ENCODE data around the gene ANKRD33B. TPM values are rescaled to one million over a fixed set of nuclear protein-coding genes. Genes with fewer than 3 reads are reported as not detected.

The ANKRD33B gene
- total and polyA plus RNA-seq, 2 of the 8 experiments (the other 6 are each of a cell fraction or from before 2014, with no cell fraction given), result 6.9 to 20.6 TPM

DNA sequence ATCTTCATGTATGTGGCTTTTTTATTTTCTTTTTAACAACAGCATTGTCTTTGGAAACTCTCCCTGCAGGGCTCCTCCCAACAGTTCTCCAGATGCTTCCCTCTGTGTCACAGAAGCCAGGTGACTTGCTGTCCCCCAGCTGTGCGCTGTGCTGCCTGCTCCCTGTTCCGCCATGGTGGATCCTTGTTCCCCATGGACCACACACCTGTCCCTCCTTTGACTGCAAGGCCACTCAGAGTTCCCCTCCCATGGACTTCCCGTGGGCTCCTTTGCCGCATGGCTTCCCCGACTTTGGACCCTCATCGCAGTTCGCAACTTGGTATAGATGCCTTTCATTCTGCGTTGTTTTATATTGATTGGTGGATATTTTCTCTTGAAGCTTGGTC, 18.6 kb downstream of the ANKRD33B start:
- Histone ChIP-seq H2BK20ac (ENCODE audit: low read length) (no peak overlapping the region), H3K23me2 (ENCODE audit: low read depth, low read length) (no peaks in the 10 kb centered on the region), H3K79me2 (ENCODE audit: control insufficient read depth in 1 of 2, insufficient read depth in 2 of 2, low read length in 2 of 2) (no peaks in the 10 kb centered on the region; a peak in 1 of 4 replicates), H2AK5ac (ENCODE audit: low read depth, low read length) (0 out of 2 replicates have a peak overlapping the region, but pooled peaks have one; percentile 75), H2BK120ac (replicated peaks; ENCODE audit: low read depth, low read length) (no peak overlapping the region), H3K79me1 (ENCODE audit: low read depth, low read length) (no peaks in the 10 kb centered on the region; the same call in none of the 2 replicates), H3K4me2 (ENCODE audit: insufficient read depth in 1 of 2, low read depth in 2 of 2, low read length in 2 of 2) (no peak overlapping the region), H3K4me3 (ENCODE audit: extremely low read depth in 1 of 4, insufficient read depth in 2 of 4, low read depth in 3 of 4, low read length in 4 of 4) (no peak overlapping the region), H3K18ac (ENCODE audit: extremely low read depth, low read length) (no peak overlapping the region; the same call in 1 of the 2 replicates), H2AFZ (ENCODE audit: low read length) (no peak overlapping the region), H4K5ac (ENCODE audit: insufficient read length, low read depth, low read length) (no peak overlapping the region), H3K14ac (ENCODE audit: insufficient read length) (no peak overlapping the region), H3K4ac (replicated peaks; ENCODE audit: insufficient read length, low read depth, low read length) (no peak overlapping the region), H2BK12ac (ENCODE audit: low read depth, low read length) (no peak overlapping the region), H3K27me3 (replicated peaks in 1 of 4; ENCODE audit: control insufficient read depth in 3 of 4, extremely low read depth in 1 of 4, insufficient read depth in 3 of 4, low read length in 3 of 4) (no peaks in the 10 kb centered on the region), H3K27ac (ENCODE audit: low read depth, low read length) (no peak overlapping the region), H3K56ac (replicated peaks; ENCODE audit: insufficient read length, low read depth, low read length) (no peak overlapping the region), H4K20me1 (replicated peaks in 1 of 2; ENCODE audit: control insufficient read depth in 1 of 2, insufficient read depth in 2 of 2, low read length in 2 of 2) (no peaks in the 10 kb centered on the region), H3K4me1 (replicated peaks in 1 of 4; ENCODE audit: control insufficient read depth in 3 of 4, insufficient read depth in 4 of 4, low read length in 3 of 4) (peaks cover 0 to 4% (median 2%) of the 10 kb centered on the region in 4 experiments; a peak in 5 of 7 replicates), H3K9ac (replicated peaks in 1 of 4; ENCODE audit: extremely low read depth in 1 of 4, low read depth in 3 of 4, low read length in 3 of 4) (no peak overlapping the region), H4K91ac (replicated peaks; ENCODE audit: insufficient read length, low read length) (no peak overlapping the region), H3K23ac (ENCODE audit: insufficient read length) (no peak overlapping the region), H3K9me3 (ENCODE audit: insufficient read depth in 2 of 2, low read depth in 1 of 2, low read length in 1 of 2) (no peaks in the 10 kb centered on the region), H2BK5ac (ENCODE audit: low read depth, low read length) (no peak overlapping the region), H4K8ac (ENCODE audit: extremely low read depth, insufficient read depth, low read length) (peak overlapping the region; percentile 90; the same call in 1 of the 2 replicates), H3K36me3 (ENCODE audit: control insufficient read depth in 2 of 4, insufficient read depth in 4 of 4, low read length in 3 of 4) (no peaks in the 10 kb centered on the region), H2BK15ac (ENCODE audit: low read length) (no peak overlapping the region)
- DNase-seq (ENCODE audit: low read depth in 1 of 2, low spot score in 2 of 2), result no peak
- FAIRE-seq, result no peak
- ChIA-PET CTCF (ENCODE audit: partially characterized antibody) (interaction anchor here (0.9 to 1.3 kb wide), 4 partner anchors 20 to 84 kb away, joined by 3 read pairs; no protein-coding TSS in a partner anchor), POLR2A (ENCODE audit: partially characterized antibody) (no interaction called here)
- WGBS, 2 experiments (ENCODE audit: extremely low coverage in 1 of 2, insufficient coverage in 1 of 2, insufficient read length in 1 of 2, insufficient replicate concordance in 2 of 2, low coverage in 1 of 2, low lambda C conversion rate in 2 of 2, missing lambda C conversion rate in 1 of 2), result 93% methylated on average over 8 of the region's 8 CpGs; no CpG with 5 or more reads in 1 of the 2 experiments
- TF ChIP-seq PHF8 (conservative IDR thresholded peaks at IDR 0.05; ENCODE audit: low read depth, low read length) (no peak), EP300 (IDR thresholded peaks at IDR 0.05; ENCODE audit: borderline replicate concordance in 1 of 2, low read depth in 2 of 2, low read length in 2 of 2) (no peak), HDAC6 (IDR thresholded peaks at IDR 0.05; ENCODE audit: low read depth, low read length) (no peak), JUN (IDR thresholded peaks at IDR 0.05; ENCODE audit: low read depth, low read length) (no peak), TEAD4 (IDR thresholded peaks at IDR 0.05; ENCODE audit: low read depth, low read length) (no peak)
